Pons (tissue), 1 donor: Measurements from ENCODE around the gene SSH2.
"Not testable (repeated sequence)": the region's sequence is repeated elsewhere in the genome, so short reads cannot be mapped to it uniquely, and the experiment has no call there.

Experiments
- DNase-seq: peaks from one replicate; pipeline ENCODE4 v3.0.0-alpha.2; 2016; ENCODE audit warnings: low spot score

SSH2 gene

DNA sequence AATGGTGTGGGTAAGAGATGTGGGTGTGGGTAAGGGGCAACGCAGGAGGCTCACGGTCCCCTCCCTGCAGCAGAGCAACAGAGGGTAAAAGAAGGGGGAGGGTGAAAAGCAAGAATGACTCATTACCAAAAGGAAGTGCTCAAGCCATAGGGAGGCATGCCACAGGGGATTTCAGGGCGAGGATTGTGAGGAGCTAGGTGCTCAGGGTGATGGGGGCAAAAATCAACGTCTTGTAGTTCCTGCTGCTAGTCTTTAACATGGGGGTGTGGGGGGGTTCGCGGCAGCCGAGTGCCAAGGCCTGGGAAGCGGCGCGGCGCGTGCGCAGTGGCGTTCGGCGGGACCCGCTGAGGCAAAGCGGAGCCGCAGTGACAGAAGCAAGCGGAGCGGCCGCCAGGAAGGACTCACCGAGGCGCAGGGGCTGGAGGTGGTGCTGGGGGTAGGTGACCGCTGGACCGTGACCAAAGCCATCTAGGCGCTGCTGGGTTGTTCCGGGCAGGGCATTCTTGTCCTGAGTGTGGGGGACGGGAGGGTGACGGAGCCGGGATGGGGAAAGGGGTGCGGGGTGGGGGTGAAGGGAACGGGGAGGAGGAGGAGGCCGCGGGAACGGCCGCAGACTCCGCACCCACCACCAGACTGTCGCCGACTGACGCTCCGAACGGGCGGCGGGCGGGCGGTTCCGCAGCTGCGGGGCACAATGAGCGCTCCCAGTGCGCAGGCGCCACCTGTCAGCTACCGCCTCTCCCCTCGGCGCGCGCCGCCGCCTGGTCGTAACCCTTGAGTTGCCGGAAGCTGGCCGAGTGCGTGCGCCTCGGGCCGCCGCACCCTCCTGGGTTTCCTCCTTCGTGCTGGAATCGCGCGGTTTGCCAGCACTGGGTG lies at the start of gene SSH2:
SSH2 (minus strand) TSS at position 696 of the 876 bp plus-strand sequence; CDS start at position 468, 228 bp downstream.
- peak; percentile 85 for DNase-seq

DNA sequence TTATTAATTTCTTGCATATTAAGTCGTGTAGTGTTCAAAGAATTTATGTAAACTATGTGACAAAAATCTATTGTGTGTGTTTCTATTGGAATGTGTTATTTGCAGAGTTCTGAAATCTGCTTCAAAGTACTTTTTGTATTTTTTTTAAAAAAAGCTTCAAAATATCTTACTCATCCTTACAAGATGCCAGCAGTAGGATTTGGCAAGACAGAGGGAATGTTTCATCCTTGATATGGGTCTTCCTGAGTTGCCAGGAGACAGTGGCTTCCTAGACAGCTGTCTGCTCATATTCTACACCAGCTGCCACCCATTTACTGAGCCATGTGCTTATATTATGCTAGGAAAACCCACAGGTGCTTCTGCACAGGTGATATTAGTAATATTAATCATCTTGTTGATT lies 47.8 kb upstream of the SSH2 start:
- DNase-seq: peak; percentile 11

GRCh38 chr17:29973005-29973404 lies 43.0 kb upstream of the SSH2 start:
- DNase-seq: no peak

- no peak for DNase-seq
Observed at GRCh38 chr17:29972277-29972676, 42.2 kb upstream of the SSH2 start.

- DNase-seq: no peak
Observed at GRCh38 chr17:29968271-29968670, 38.2 kb upstream of the SSH2 start.

DNA sequence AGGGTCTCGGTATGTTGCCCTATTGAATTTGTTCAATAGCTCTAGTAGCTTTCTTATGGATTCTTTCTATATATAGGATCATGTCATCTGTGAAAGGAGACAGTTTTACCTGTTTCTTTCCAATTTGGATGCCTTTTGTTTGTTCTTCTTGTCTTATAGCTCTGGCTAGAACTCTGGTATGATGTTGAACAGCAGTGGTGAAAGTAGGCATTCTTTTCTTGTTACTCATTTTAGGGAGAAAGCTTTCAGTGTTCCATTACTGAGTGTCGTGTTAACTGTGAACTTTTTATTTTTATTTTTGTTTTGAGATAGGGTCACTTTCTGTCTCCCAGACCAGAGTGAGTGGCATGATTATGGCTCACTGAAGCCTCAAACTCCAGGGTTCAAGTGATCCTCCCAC lies 32.6 kb upstream of the SSH2 start:
- DNase-seq: no peak

DNA sequence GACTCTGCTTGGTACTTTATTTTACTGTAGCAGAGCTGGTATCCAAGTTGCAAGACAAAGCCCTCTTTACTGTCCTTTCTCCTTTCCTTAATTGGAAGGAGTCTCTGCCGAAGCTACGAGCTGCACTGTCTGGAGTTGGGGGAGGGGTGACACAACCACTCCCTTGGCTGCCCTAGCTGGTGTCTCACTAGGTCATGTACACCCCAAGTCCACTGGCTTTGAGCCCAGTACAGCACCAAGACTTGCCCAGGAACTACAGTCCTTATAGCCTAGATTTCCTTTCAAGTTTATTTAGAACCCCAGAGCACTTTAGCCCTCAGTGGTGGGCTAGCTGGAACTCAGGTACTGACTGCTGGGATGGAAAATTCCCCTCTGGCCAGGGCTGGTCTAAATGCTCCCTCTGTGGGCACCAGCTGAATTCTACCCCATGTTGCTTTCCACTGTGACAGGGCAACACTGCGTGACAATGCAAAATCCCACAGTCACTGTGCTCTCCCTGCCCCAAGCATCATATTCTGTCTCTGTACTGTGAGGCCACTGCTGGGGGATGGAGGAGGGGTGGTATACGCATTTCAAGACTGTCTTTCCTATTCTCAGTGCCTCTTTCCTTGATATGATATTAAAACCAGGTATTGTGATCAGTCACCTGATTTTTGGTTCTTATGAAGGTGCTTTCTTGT lies 29.8 kb upstream of the SSH2 start:
- DNase-seq: no peak

- no peak for DNase-seq
Observed at GRCh38 chr17:29958947-29959657, 29.1 kb upstream of the SSH2 start.

DNA sequence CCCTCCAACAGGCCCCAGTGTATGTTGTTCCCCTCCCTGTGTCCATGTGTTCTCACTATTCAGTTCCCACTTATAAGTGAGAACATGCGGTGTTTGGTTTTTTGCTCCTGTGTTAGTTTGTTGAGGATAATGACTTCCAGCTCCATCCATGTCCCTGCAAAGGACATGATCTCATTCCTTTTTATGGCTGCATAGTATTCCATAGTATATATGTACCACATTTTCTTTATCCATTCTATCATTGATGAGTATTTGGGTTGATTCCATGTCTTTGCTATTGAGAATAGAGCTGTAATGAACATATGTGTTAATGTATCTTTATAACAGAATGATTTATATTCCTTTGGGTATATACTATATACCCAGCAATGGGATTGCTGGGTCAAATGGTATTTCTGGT lies 27.5 kb upstream of the SSH2 start:
- not testable (repeated sequence) for DNase-seq

DNA sequence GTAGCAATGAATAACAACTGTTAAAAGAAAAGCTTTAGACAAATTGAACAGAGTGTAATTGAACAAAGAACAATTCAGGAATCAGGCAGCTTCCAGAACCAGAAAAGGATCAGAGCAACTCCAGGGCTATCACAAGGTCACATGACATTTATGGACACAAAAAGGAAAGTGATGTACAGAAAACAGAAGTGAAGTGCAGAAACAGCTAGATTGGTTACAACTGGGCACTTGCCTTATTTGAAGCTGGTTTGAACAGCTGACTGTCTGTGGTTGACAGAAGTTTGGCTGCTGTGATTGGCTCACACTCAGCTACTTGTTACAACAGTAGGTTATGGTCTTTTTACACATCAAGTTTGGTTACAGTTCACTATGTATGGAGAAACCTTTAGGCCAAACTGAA lies 26.2 kb upstream of the SSH2 start:
- DNase-seq: peak; percentile 48

DNA sequence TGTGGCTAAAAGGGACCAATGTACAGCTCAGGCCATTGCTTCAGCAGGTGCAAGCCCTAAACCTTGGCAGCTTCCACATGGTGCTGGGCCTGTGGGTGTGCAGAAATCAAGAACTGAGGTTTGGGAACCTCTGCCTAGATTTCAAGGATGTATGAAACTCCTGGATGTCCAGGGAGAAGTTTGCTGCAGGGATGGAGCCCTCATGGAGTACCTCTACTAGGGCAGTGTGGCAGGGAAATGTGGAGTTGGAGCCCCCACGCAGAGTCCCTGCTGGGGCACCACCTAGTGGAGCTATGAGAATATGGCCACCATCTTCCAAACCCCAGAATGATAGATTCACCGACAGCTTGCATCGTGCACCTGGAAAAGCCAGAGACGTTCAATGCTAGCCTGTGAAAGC lies 24.4 kb upstream of the SSH2 start:
- no peak for DNase-seq

GRCh38 chr17:29949696-29950095 lies 19.7 kb upstream of the SSH2 start:
- DNase-seq: no peak

DNA sequence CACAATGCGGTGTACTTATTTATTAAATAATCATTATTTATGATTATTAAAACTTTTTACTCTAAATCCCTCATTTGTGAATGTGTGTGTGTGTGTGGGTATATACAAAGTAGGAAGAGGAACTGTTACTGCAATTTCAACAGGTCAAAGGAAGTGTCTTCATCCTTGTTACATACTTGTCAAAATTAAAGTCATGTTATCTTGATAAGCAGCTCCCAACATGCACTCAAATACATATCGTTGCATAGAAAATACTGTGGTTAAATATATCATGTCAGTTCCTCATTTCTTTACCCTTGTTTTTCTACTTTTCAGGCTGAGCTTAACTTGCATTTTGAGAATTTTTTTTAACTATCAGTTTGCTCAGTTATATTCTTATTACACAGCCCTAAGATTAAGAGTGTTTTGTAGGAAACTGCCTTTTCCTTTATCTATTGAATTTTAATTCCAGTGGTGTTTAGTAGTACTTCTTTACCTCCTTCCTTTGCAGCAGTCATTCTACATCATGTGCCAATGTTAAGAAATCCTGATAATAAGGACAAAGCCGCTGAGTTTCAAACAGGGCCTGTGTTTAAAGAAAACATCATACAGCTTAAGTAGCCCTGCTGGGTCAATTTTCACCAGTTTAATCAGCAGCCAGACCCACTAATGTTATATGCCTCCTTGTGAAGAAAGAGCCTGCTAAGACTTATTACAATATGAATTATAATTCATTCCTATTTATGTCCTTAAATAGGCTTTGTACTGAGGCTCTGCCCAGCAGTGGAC lies 18.6 kb upstream of the SSH2 start:
- no peak for DNase-seq

GRCh38 chr17:29945281-29945680 lies 15.3 kb upstream of the SSH2 start:
- no peak for DNase-seq

DNA sequence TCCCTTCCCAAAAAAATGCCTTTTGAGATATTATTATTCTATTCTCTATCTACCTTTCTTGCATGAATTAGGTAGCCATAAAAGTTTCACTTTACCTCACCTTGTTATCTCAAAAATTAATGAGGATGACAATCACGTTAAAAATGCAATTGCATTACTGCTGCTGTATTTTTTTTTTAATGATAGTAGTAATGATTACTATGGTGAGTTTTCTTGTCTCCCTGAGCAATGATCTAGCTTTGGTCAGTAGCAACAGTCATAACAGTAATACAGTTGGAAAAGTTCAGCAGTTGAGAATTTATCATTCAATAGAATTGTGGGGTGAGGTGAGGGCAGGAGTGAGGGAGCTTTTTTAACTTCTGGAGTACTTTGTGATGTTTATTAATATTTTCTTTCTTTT lies 11.3 kb upstream of the SSH2 start, which contains the start of gene EFCAB5:
EFCAB5 (plus strand) TSS at position 301 of the 400 bp plus-strand sequence. CDS start 163 bp downstream, outside the sequence.
- DNase-seq: no peak

GRCh38 chr17:29936724-29937123 lies 6.7 kb upstream of the SSH2 start:
- no peak for DNase-seq

DNA sequence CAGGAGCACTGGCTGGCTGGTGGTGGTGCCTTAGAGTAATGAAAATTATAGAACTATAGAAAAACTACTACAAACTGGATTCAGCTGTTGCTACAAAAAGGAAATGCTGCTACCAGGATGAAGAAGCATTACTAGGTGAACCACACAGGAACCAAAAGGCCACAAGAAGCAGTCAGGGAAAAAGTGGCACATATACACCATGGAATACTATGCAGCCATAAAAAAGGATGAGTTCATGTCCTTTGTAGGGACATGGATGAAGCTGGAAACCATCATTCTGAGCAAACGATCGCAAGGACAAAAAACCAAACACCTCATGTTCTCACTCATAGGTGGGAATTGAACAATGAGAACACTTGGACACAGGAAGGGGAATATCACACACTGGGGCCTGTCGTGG lies 5.9 kb upstream of the SSH2 start:
- DNase-seq: not testable (repeated sequence)

DNA sequence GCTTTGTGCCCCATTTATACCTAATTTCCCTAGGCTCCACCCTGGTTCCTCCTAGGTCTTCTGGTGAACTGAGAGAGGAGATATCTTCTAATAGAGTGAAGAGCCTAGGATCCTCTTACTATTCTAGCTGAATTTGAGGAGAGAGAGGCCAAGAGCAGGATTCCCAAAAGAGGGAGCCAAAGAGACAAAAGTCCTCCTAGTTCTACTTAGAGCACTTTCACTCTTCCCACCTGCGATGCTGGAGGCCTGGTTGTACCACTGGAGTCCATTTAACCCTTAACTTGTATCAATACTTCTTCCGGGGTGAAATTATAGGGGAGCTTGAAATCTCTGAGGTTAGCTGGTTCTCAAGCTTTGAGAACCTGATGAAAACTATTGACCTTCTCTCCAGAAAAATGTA lies 3.4 kb upstream of the SSH2 start:
- DNase-seq: peak; percentile 77

DNA sequence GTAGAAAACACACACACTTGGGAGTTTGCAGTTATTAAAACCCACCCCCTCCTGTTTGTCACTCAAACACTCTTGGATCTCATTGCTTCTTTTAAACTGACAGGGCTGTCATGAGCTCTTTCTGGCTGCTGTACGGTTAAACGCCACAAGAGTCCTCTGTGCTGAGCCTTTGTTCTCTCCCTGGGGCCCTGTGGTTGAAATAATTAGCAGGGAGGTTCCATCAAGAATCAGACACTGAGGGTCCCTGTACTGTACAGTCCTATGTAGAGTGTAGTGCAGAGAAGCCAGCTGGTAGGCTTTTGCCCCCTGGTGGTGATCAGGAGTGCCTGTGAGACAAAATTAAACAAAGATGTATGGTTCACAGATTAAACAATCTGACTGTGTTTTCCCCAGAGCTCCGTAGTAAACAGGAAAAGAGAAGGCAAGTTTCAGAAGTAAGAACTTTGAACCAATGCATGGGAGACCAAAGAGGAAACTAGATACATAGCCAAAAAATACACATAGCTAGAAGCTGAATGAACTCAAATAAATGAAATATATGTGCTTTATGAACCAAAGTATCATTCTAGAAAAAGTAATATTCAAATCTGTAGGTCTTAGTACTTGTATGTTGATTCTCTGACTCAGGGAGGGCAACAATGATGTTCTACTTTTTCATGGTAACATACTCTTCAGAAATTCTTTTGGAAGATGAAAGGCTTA lies 1.4 kb upstream of the SSH2 start:
- peak; percentile 99 for DNase-seq

GRCh38 chr17:29930409-29931010 lies 482 bp upstream of the SSH2 start:
- DNase-seq: peak; percentile 70
